Body of pancreas (tissue), 4 donors: Measurements from ENCODE around the gene POC1A.

ENCODE experiments used
- CTCF ChIP-seq, 7 experiments: fragments of 450-650 bp in 4 of 7; fragments of 200-600 bp in 3 of 7; sonication (generic) in 3 of 7; IDR thresholded peaks; one replicate each; pipeline ENCODE4 v1.5.1; 2016 to 2019; ENCODE audit warnings: antibody characterized with exemption in 7 of 7
- POLR2A ChIP-seq, 3 donors: fragments of 450-650 bp; IDR thresholded peaks; one replicate each; pipeline ENCODE4 v1.6.1; 2016; ENCODE audit warnings: antibody characterized with exemption in 3 of 3, mild to moderate bottlenecking in 2 of 3

- TF ChIP-seq CTCF (IDR thresholded peaks at IDR 0.05) (no peak), POLR2A (IDR thresholded peaks at IDR 0.05) (no peak)
Measured at GRCh38 chr3:52195291-52195597, 41.0 kb upstream of the POC1A start.
